Measurements from ENCODE around the gene SLC7A1.

- TF ChIP-seq POLR2A (IDR thresholded peaks at IDR 0.05; ENCODE audit: low read length): no peak
- TF ChIP-seq GATA1 (IDR thresholded peaks at IDR 0.05; ENCODE audit: low read depth, low read length): no peak
Observed at GRCh38 chr13:29575098-29575497, 20.4 kb downstream of the SLC7A1 start.
